HepG2 (cell line): Measurements from ENCODE around the gene TMEM63C. TPM values are rescaled to one million over a fixed set of nuclear protein-coding genes. Genes with fewer than 3 reads are reported as not detected.
A peak's percentile ranks its signal among the peaks of the same experiment; 100 is the strongest.

Source experiments
- AGO2 ChIP-seq: fragments of 200-400 bp; formaldehyde crosslinking; optimal IDR thresholded peaks from 2 replicates; pipeline ENCODE3; 2017; ENCODE audit warnings: mild to moderate bottlenecking, low read depth, low read length, moderate library complexity
- FOXO1 ChIP-seq: sonication (generic); formaldehyde crosslinking; IDR thresholded peaks from 2 replicates; pipeline ENCODE4 v1.4.0; 2020; ENCODE audit warnings: missing genetic modification reagents
- KAT8 ChIP-seq: IDR thresholded peaks from 2 replicates; pipeline ENCODE4 v1.6.1; 2016; ENCODE audit warnings: missing genetic modification reagents, missing compliant biosample characterization
- MXD4 ChIP-seq: IDR thresholded peaks from 2 replicates; pipeline ENCODE4 v1.6.1; 2016; ENCODE audit warnings: mild to moderate bottlenecking, missing biosample characterization, missing genetic modification reagents
- NCOA1 ChIP-seq: sonication (generic); formaldehyde crosslinking; IDR thresholded peaks from 2 replicates; pipeline ENCODE4 v1.9.0; 2021; ENCODE audit warnings: missing genetic modification reagents
- NFIB ChIP-seq: sonication (generic); formaldehyde crosslinking; IDR thresholded peaks from 2 replicates; pipeline ENCODE4 v1.9.0; 2021; ENCODE audit warnings: missing genetic modification reagents, mild to moderate bottlenecking, borderline replicate concordance
- NR2F1 ChIP-seq, 2 experiments: fragments of 450-650 bp in 1 of 2; formaldehyde crosslinking in 1 of 2; IDR thresholded peaks; 2 replicates each; pipeline versions ENCODE4 v1.5.0 to v1.6.1; 2016 to 2020; ENCODE audit warnings: mild to moderate bottlenecking in 1 of 2, missing compliant biosample characterization in 1 of 2, missing genetic modification reagents in 1 of 2, moderate library complexity in 1 of 2
- PAX8 ChIP-seq: sonication (generic); formaldehyde crosslinking; IDR thresholded peaks from 2 replicates; pipeline ENCODE4 v1.8.0; 2022; ENCODE audit warnings: mild to moderate bottlenecking, missing genetic modification reagents, borderline replicate concordance
- PRPF4 ChIP-seq: fragments of 200-400 bp; formaldehyde crosslinking; IDR thresholded peaks from 2 replicates; pipeline ENCODE4 v1.6.1; 2016; ENCODE audit warnings: low read length, low read depth; ENCODE audit not compliant: poor library complexity, severe bottlenecking
- RBM22 ChIP-seq: fragments of 200-400 bp; formaldehyde crosslinking; optimal IDR thresholded peaks from 2 replicates; pipeline ENCODE3; 2017; ENCODE audit warnings: mild to moderate bottlenecking, low read length, moderate library complexity
- REXO4 ChIP-seq: sonication (generic); formaldehyde crosslinking; IDR thresholded peaks from 2 replicates; pipeline ENCODE4 v1.8.0; 2022; ENCODE audit warnings: missing genetic modification reagents, mild to moderate bottlenecking, borderline replicate concordance
- RFX1 ChIP-seq: fragments of 450-650 bp; IDR thresholded peaks from 2 replicates; pipeline ENCODE4 v1.6.1; 2017
- SATB2 ChIP-seq: sonication (generic); formaldehyde crosslinking; IDR thresholded peaks from 2 replicates; pipeline ENCODE4 v1.5.0; 2020; ENCODE audit warnings: missing genetic modification reagents
- SETDB1 ChIP-seq: sonication (generic); formaldehyde crosslinking; IDR thresholded peaks from 2 replicates; pipeline ENCODE4 v1.5.1; 2020; ENCODE audit warnings: missing genetic modification reagents, mild to moderate bottlenecking, borderline replicate concordance
- SIX4 ChIP-seq: sonication (generic); formaldehyde crosslinking; IDR thresholded peaks from 2 replicates; pipeline ENCODE4 v1.4.0; 2020; ENCODE audit warnings: missing genetic modification reagents
- SMAD9 ChIP-seq: sonication (generic); formaldehyde crosslinking; IDR thresholded peaks from 2 replicates; pipeline ENCODE4 v1.5.1; 2020; ENCODE audit warnings: mild to moderate bottlenecking, missing genetic modification reagents
- SRSF1 ChIP-seq: fragments of 200-400 bp; formaldehyde crosslinking; optimal IDR thresholded peaks from 2 replicates; pipeline ENCODE3; 2017; ENCODE audit warnings: mild to moderate bottlenecking, low read depth, low read length, moderate library complexity
- XRCC5 ChIP-seq: fragments of 200-400 bp; formaldehyde crosslinking; optimal IDR thresholded peaks from 2 replicates; pipeline ENCODE3; 2017; ENCODE audit warnings: mild to moderate bottlenecking, low read length
- ZFP36L2 ChIP-seq: sonication (generic); formaldehyde crosslinking; IDR thresholded peaks from 2 replicates; pipeline ENCODE4 v1.4.0; 2020; ENCODE audit warnings: missing genetic modification reagents
- ZIK1 ChIP-seq: sonication (generic); formaldehyde crosslinking; IDR thresholded peaks from 2 replicates; pipeline ENCODE4 v1.5.0; 2020; ENCODE audit warnings: mild to moderate bottlenecking, low read depth, missing genetic modification reagents, borderline replicate concordance
- ZMYM4 ChIP-seq: sonication (generic); formaldehyde crosslinking; IDR thresholded peaks from 2 replicates; pipeline ENCODE4 v1.8.1; 2023; ENCODE audit warnings: mild to moderate bottlenecking, missing genetic modification reagents
- ZNF20 ChIP-seq: sonication (generic); formaldehyde crosslinking; IDR thresholded peaks from 2 replicates; pipeline ENCODE4 v1.4.0; 2020; ENCODE audit warnings: mild to moderate bottlenecking, moderate library complexity, missing genetic modification reagents
- ZNF430 ChIP-seq: sonication (generic); formaldehyde crosslinking; IDR thresholded peaks from 2 replicates; pipeline ENCODE4 v1.9.0; 2021; ENCODE audit warnings: mild to moderate bottlenecking, missing genetic modification reagents
- ZNF446 ChIP-seq: sonication (generic); formaldehyde crosslinking; IDR thresholded peaks from 2 replicates; pipeline ENCODE4 v1.5.0; 2020; ENCODE audit warnings: mild to moderate bottlenecking, missing genetic modification reagents
- ZNF484 ChIP-seq: sonication (generic); formaldehyde crosslinking; IDR thresholded peaks from 2 replicates; pipeline ENCODE4 v1.5.1; 2020; ENCODE audit warnings: mild to moderate bottlenecking, low read depth, missing genetic modification reagents, borderline replicate concordance
- ZNF616 ChIP-seq: sonication (generic); formaldehyde crosslinking; IDR thresholded peaks from 2 replicates; pipeline ENCODE4 v1.5.0; 2020; ENCODE audit warnings: low read depth, mild to moderate bottlenecking, missing genetic modification reagents
- ZNF639 ChIP-seq: conservative IDR thresholded peaks from 2 replicates; pipeline ENCODE4 v1.6.1; 2018; ENCODE audit warnings: missing genetic modification reagents
- ZNF660 ChIP-seq: sonication (generic); formaldehyde crosslinking; IDR thresholded peaks from 2 replicates; pipeline ENCODE4 v1.5.1; 2020; ENCODE audit warnings: mild to moderate bottlenecking, low read depth, missing genetic modification reagents, borderline replicate concordance
- ZNF746 ChIP-seq: sonication (generic); formaldehyde crosslinking; IDR thresholded peaks from 2 replicates; pipeline ENCODE4 v1.8.0; 2022; ENCODE audit warnings: mild to moderate bottlenecking, missing genetic modification reagents
- ZNF775 ChIP-seq: sonication (generic); formaldehyde crosslinking; IDR thresholded peaks from 2 replicates; pipeline ENCODE4 v1.4.0; 2020; ENCODE audit warnings: missing genetic modification reagents, mild to moderate bottlenecking, moderate library complexity, borderline replicate concordance
- ZSCAN12 ChIP-seq: sonication (generic); formaldehyde crosslinking; IDR thresholded peaks from 2 replicates; pipeline ENCODE4 v1.9.0; 2021; ENCODE audit warnings: mild to moderate bottlenecking, missing genetic modification reagents
- polyA plus RNA-seq, 8 experiments: library from polyadenylated mRNA; depleted of rRNA in 3 of 8; stranded (reverse) in 7 of 8; unstranded in 1 of 8; fragments of >200 nt; fragmentation: Illumina TruSeq in 4 of 8; extraction: Trizol in 4 of 8; gene quantifications; 2 replicates each; pipeline versions ENCODE4 v1.2.1 to v1.2.3, GENCODE V29; 2011 to 2016; ENCODE audit warnings: low read depth in 4 of 8, missing spikeins in 1 of 8, mixed read lengths in 1 of 8; ENCODE audit not compliant: insufficient read depth in 1 of 8
- total RNA-seq, 5 experiments: library from RNA; depleted of rRNA; stranded (reverse); fragments of >200 nt; fragmentation: Illumina TruSeq; extraction: Trizol; gene quantifications; 2 replicates each; pipeline ENCODE4 v1.2.3, GENCODE V29; 2016; ENCODE audit warnings: low read depth in 1 of 5
- TF ChIP-seq, protein P1 (sequence below): IDR thresholded peaks from 2 replicates; pipeline ENCODE4 v1.6.1; 2018; ENCODE audit warnings: missing genetic modification reagents, mild to moderate bottlenecking, missing compliant biosample characterization

TMEM63C gene
- total and polyA plus RNA-seq, 2 of the 13 experiments (the other 11 are each of a cell fraction or from before 2014, with no cell fraction given) = 0.17 to 0.27 TPM

GRCh38 chr14:77302926-77303325 lies 121.3 kb downstream of the TMEM63C start (continued):
- TF ChIP-seq ZNF746 (CRISPR knock-in tag) = no peak
- TF ChIP-seq SMAD9 = no peak
- no peak for TF ChIP-seq SRSF1
- no peak for TF ChIP-seq ZFP36L2 (CRISPR knock-in tag)
- TF ChIP-seq SETDB1 = no peak
- no peak for TF ChIP-seq AGO2
- no peak for TF ChIP-seq ZNF484 (CRISPR knock-in tag)
- TF ChIP-seq SATB2 (CRISPR knock-in tag) = no peak
- TF ChIP-seq PAX8 (CRISPR knock-in tag) = no peak
- no peak for TF ChIP-seq ZNF775 (CRISPR knock-in tag)
- TF ChIP-seq ZNF616 (CRISPR knock-in tag) = no peak
- TF ChIP-seq NR2F1 (CRISPR knock-in tag; IDR thresholded peaks at IDR 0.05) = no peak
- no peak for TF ChIP-seq RFX1
- TF ChIP-seq ZNF639 (CRISPR knock-in tag) = no peak
- no peak for TF ChIP-seq RBM22
- TF ChIP-seq NFIB (CRISPR knock-in tag) = no peak
- TF ChIP-seq REXO4 (CRISPR knock-in tag) = no peak
- peak; percentile 50 for TF ChIP-seq XRCC5
- TF ChIP-seq FOXO1 = peak; percentile 32; the same call in 1 of the 2 replicates
- TF ChIP-seq ZNF660 (CRISPR knock-in tag) = no peak
- no peak for TF ChIP-seq ZNF20
- no peak for TF ChIP-seq MXD4 (CRISPR knock-in tag)
- no peak for TF ChIP-seq ZNF430 (CRISPR knock-in tag)
- TF ChIP-seq SIX4 = no peak
- TF ChIP-seq NCOA1 (CRISPR knock-in tag) = no peak
- no peak for TF ChIP-seq ZNF446 (CRISPR knock-in tag)
- TF ChIP-seq ZMYM4 (CRISPR knock-in tag) = no peak
- TF ChIP-seq ZIK1 = no peak
- TF ChIP-seq, protein P1, sequence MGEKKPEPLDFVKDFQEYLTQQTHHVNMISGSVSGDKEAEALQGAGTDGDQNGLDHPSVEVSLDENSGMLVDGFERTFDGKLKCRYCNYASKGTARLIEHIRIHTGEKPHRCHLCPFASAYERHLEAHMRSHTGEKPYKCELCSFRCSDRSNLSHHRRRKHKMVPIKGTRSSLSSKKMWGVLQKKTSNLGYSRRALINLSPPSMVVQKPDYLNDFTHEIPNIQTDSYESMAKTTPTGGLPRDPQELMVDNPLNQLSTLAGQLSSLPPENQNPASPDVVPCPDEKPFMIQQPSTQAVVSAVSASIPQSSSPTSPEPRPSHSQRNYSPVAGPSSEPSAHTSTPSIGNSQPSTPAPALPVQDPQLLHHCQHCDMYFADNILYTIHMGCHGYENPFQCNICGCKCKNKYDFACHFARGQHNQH (CRISPR knock-in tag) = no peak; the same call in 1 of the 2 replicates
- TF ChIP-seq KAT8 (CRISPR knock-in tag) = no peak
- no peak for TF ChIP-seq ZSCAN12 (CRISPR knock-in tag)
- TF ChIP-seq PRPF4 = no peak
